GM21737 (cell line): Measurements from ENCODE around the gene MLEC.

Experiments used
- ATAC-seq: cut with Tn5 transposase; IDR thresholded peaks from one replicate; pipeline ENCODE4 v1.9.1; 2021; ENCODE audit warnings: mild to moderate bottlenecking, moderate library complexity; ENCODE audit not compliant: unreplicated experiment

Gene MLEC

DNA sequence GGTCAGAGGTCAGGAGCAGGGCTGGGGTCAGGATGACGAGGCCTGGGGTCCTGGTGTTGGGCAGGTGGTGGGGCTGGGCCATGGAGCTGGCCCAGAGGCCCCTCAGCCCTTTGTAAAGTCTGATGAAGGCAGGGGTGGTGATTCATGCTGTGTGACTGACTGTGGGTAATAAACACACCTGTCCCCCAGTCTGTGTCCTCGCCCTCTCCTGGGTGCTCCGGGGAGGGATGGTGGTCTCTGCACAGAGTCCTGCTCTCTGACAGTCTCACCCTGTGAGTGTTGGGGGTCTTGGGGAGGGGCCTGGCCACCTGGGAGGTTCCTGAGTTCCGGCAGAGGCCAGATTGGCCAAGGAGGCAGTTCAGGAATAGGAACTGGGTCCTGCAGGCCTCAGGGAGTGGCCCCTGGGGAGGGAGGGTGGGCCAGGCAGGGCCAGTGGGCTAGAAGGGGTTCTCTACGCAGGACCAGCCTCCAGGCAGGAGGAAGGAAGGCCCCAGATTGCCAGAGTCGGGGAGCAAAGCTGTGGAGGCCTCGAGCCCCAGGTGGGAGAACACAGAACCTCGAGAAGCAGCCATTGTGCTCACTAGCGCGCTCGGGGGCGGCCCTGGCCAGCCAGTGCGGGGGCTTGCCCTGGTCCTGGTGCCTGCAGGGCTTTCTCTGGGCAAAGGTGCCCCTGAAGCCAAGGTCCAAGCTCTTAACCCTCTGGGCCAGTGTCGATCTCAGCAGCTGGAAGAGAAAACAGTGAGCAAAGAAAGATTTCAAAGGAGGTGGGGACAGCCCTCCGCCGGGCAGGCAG is 53.1 kb downstream of the MLEC start:
- no peak for ATAC-seq

DNA sequence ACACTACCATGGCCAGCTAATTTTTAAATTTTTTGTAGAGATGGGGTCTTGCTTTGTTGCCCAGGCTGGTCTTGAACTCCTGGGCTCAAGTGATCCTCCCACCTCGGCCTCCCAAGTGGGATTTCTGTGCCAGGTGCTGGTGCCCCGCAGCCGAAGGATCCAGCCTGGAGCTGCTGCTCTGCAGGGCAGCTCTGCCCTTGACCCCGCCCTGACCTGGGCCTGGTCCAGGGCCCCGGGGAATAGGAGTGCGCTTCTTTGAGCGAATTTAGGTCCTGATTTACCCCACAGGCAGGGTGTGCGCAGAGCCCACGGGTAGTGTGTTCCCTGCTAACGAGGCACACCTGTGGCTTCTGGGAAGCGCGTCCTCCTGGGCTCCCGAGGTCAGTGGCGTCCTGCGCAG is 53.9 kb downstream of the MLEC start:
- no peak for ATAC-seq

DNA sequence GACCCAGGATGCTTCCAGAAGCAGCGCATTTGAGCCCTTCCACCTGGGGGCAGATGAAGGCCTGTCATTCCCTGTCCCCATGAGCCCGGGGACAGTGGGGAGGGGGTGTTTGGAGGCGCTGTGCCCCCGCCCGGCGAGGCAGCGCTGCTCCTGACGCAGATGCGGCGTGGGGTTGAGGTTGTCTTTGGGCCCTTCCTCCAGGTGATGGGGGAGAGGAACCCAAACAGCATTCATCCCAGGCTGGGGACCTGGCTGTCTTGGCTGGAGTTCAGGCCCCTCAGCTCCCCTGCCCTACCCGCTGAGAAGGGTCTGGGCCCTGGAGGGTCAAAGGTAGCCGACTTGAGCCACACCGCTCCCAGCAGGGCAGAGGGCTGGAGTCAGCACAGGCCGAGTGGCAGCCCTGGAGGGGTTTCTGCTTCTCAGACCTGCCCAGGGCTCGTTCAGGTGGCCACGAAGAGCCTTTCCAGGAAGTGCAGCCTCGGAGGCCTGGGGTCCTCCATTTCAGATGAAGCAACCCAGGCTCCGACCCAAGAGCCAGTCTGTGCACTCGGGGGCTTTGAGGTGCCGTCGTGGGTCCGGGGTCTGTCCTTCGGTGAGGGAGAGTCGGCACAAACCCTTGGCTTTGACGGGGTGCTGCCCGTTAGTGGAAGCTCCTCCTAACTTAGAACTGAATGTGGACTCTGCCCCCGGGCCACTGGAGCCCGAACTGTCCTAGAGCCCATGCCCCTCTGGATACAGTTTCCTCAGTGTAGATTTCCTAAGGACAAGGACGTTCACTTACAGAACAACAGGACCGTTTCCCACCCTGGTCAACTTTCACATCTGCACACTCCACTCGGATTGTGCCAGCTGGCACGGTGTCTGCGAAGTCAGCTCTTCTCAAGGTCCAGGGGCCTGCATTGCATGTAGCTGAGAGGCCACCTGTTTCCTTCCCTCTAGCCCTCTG is 54.8 kb downstream of the MLEC start:
- ATAC-seq = no peak

DNA sequence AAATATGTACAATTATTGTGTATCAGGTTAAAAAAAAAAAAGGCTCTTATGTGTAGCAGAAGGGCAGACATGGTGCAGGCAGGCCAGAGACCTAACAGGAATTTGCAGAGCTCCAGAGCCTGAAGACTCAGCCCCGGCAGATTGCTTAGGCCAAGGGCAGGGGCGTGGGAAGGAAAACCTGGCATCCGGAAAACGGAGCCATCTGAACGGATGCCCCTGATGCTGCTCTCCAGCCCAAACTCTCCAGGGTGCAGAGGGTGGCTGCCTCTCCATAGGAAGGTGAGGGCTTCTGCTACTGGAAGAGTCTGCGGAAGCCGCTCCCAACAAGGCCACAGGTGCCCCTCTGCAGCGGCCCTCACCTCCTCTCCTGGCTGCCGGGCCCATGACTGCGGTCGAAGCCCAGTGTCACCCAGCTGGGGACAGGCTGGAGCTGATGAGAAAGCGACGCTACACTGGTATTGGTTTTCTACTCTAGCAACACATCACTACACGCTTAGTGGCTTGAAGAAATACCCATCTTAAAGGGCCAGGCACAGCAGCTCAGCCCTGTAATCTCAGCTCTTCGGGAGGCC is 58.1 kb downstream of the MLEC start:
- ATAC-seq = no peak

DNA sequence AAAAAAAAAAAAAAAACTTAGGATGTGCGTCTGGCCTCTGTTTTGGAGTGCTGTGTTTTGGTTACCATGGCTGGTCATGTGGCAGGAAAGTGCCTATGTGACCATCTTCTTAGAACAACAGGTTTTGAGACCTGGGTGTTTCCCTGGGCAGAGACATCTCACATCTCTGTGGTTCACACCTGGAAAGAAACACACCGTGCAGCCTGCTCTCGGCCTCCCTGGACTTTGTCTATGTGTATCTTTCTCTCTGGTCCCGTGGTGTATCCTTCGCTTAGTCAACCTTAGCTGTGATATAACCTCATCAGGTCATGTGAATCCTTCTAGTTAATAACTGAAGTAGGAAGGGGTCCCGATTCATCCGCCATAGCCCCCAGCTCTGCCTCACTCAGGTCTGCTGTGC is 61.3 kb downstream of the MLEC start:
- no peak for ATAC-seq

DNA sequence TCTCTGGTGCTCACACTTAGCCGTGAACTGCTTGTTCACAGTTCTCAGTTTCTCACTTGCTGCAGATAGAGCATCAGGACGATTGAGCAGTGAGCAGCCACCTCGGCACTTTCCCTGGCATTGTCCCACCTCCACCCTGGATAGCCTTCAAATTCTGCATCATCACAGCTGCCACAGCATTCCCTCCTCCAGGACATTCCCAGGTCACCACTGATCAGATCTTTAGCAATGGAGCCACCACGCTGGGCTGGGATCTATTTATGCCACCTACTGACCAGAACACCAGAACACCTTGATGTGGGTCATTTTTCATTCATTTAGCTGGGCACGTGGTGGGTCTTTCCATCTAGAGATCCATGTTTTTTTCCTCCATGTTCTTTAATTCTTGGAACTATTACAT is 62.3 kb downstream of the MLEC start:
- no peak for ATAC-seq

DNA sequence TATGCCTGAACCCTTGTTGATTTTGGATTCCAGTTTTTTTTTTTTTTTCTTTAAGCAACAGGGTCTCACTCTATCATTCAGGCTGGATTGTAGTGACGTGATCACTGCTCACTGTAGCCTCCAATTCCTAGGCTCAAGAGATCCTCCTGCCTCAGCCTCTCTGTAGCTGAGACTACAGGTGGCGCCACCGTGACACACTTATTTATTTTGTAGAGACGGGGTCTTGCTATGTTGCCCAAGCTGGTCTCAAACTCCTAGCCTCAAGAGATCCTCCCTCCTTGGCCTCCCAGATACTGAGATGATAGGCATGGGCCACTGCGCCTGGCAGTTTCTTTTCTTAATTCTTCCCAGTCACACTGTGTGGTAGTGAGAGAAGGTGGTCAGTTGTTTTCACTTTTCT is 63.9 kb downstream of the MLEC start:
- no peak for ATAC-seq

DNA sequence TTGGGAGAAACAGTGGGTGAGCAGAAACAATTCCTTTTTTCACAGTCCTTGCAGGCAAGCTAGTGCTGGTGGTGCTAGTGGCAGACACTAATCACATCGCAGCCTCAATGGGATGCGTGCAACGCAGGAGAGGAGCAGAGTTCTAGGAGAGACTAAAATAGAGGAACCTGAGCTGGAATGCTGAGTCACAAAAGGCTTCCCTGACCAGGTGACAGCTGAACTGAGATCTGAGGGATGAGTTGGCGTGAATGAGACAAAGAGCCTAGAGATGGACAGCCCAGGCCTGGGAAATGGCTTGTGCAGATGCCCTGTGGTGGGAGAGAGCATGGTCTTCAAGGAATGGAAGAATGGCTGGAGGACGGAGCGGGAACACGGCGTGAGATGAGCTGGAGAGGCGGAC is 64.4 kb downstream of the MLEC start:
- ATAC-seq = no peak
